HG03103 (cell line): Measurements from ENCODE around the gene COG2.

Experiments
- ATAC-seq: cut with Tn5 transposase; IDR thresholded peaks from one replicate; pipeline ENCODE4 v1.9.1; 2021; ENCODE audit warnings: low read depth; ENCODE audit not compliant: unreplicated experiment

The COG2 gene

GRCh38 chr1:230668227-230668626 is 25.9 kb downstream of the COG2 start:
- ATAC-seq = no peak

- no peak for ATAC-seq
Measured at GRCh38 chr1:230669543-230669942, 27.3 kb downstream of the COG2 start.

GRCh38 chr1:230674581-230674980 is 32.3 kb downstream of the COG2 start:
- ATAC-seq = no peak

GRCh38 chr1:230677200-230677599 is 34.9 kb downstream of the COG2 start:
- ATAC-seq = no peak

- ATAC-seq = no peak
Measured at GRCh38 chr1:230679192-230679591, 36.9 kb downstream of the COG2 start.

DNA sequence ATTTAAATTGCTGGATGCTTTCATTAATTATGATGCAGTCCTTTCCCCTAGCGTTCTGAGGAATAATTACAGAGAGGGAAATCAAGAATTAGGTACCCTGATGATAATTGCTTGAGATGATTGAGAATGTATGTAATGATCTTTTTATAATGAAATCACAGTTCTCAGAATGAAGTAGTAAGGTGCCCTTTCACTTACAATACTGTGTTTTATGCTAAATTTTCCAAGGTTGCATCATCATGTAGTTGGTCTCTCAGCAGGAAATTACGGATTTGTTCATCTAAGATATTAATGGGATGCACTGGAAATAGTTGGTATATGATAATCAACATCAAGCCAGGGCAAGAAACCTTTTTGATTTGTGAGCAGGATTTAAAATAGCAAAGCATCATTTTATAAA is 37.5 kb downstream of the COG2 start:
- no peak for ATAC-seq

DNA sequence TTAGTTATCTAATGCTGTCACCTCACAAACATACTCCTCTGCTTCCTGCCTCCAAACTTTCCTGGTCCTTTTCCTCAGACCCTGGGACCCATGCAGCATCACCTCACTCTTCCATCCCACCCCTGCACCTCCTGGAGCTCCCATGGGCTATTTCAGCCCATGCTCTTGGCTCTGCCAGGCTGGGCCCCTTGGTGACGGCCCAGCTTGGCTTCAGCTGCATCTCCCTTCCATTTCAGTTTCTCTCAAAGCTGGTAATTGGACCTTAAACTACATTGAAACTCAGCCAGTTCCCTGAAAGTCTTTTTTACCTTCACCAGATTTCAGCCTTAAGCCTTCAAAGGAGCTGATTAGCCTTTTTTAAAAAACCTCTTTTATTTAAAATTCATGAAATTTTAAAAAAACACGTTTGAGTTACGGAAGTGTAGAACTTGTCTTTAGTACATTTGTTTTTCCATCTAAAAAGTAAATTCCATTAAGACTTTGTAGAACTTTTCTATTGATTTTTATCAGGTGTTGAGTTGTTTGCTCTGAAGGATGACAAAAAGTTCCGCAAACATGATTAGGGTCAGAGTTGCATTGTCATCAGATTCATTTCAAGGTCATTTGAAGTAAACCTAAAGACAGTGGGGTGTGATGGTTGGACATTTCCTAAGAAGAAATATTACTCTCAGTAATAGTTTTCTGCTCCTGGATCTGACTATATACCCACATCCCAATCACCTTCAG is 38.2 kb downstream of the COG2 start:
- no peak for ATAC-seq

DNA sequence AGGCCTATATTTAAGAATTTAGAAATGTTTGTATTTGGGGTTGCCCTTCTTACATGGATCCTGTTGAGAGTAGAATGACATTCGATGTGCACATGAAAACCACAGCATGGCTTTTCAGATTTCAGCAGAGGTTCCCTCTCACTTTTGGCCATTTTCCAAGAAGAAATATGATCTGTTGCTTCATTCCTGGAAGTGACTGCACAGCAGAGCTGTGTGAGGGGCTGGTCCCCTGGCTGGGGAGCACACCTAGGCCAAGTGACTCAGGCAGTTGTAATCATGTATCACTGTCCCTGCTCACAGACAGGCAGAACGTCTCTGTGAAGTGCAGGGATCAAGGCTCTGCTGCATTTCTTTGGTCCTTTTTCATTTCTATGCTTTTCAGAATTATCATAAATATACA is 39.3 kb downstream of the COG2 start:
- no peak for ATAC-seq

DNA sequence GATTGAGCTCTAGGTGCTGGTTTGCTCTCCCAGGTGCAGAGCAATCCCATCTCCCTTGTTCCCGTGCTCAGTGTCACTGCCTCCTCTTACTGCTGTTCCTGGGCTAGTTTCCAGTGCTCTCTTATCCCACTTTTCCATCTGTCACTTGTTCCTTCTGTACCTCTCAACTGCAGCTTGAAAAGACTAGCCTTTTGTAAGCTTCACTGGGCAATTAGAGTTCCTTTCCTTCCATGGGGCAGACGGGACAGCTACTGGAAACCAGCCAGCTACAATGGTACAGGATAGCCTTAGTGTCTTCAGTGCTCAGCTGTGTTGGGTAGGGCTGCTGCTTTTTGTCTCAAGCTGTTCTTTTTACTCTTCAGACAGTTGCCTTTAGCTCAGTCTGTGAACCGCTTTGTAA is 40.0 kb downstream of the COG2 start:
- ATAC-seq = no peak

GRCh38 chr1:230682882-230683610 is 40.8 kb downstream of the COG2 start:
- ATAC-seq = no peak

GRCh38 chr1:230684146-230684545 is 41.9 kb downstream of the COG2 start:
- no peak for ATAC-seq

GRCh38 chr1:230684998-230685397 is 42.7 kb downstream of the COG2 start:
- no peak for ATAC-seq

DNA sequence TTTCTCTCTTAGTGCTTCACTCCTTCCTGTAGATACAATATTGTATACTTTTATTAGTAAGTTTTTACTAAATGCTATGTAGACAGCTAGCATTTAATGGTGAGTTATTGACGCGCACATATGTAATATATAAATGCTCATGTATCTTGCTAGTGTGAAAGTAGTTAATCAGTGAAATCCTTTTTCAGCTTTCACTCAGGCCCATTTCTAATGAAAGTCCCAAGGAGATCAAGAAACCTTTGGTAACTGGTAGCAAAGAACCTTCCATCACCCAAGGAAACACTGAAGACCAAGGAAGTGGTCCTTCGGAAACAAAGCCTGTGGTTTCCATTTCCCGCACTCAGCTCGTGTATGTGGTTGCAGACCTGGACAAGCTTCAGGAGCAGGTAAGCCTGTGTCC is 44.5 kb downstream of the COG2 start:
- ATAC-seq = no peak

DNA sequence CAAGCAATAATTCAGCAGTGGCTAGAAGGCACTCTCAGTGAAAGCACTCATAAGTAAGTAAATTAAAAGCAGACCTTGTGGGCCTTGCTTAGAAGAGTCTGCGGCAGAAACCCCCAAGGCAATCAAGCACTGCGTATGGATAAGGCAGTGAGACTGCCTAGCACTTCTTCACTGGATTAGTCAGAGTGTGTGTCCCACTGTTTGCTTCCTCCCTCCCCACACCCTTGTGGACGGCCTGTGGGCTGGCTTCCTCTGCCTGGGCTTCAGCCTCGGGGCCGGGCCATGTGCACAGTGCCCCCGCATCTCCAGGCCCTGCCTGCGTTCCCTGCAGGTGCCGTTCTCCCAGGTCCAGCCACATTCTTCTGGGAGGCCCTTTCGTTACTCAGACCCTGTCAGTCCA is 47.8 kb downstream of the COG2 start:
- ATAC-seq = no peak

DNA sequence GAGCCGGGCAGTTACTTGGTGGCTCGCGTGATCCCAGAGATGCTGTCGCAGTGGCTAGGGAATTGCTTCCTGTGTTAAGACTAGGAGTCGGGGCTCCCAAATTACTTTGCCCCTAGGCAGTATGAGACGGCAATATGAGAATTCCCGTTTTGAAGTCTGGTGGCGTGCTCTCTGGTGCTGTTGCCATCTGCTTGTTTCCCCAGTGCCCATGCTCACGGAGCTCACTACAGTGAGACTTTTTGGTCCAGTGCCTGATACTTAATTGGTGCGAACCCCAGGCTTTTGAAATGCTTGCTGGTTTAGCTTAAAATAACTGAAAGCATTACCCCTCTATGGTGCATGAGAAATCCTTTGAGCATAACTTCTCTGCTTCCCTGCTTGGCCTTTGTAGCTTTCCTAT is 49.3 kb downstream of the COG2 start:
- ATAC-seq = no peak

GRCh38 chr1:230693221-230693620 is 50.9 kb downstream of the COG2 start:
- no peak for ATAC-seq

GRCh38 chr1:230693777-230694176 is 51.5 kb downstream of the COG2 start:
- ATAC-seq = no peak

GRCh38 chr1:230694464-230694863 is 52.2 kb downstream of the COG2 start:
- ATAC-seq = no peak

DNA sequence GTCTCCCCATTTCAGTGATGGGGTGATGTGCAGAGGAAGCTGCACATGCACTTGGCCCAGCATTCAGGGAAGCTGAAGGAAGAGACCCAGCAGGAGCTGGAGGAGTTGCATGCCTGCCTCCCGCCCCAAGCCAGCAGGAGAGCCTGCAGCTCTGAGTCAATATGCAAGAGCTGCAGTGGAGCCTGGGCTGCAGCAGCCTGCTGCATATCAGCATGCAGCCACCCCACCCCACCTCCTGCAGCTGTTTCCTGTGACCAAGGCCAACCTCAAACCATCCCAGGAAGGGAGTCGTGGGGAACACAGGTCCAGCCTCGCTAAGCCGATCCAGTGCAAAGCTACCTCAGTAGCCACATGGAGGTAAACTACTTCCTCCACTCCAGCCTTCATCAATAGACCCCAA is 52.7 kb downstream of the COG2 start:
- no peak for ATAC-seq

GRCh38 chr1:230696218-230696617 is 53.9 kb downstream of the COG2 start:
- no peak for ATAC-seq

- ATAC-seq = no peak
Measured at GRCh38 chr1:230696722-230697437, 54.6 kb downstream of the COG2 start.

- ATAC-seq = no peak
Measured at GRCh38 chr1:230698130-230698529, 55.8 kb downstream of the COG2 start.
